ENCODE measurements around the gene PSMC3IP.

DNA sequence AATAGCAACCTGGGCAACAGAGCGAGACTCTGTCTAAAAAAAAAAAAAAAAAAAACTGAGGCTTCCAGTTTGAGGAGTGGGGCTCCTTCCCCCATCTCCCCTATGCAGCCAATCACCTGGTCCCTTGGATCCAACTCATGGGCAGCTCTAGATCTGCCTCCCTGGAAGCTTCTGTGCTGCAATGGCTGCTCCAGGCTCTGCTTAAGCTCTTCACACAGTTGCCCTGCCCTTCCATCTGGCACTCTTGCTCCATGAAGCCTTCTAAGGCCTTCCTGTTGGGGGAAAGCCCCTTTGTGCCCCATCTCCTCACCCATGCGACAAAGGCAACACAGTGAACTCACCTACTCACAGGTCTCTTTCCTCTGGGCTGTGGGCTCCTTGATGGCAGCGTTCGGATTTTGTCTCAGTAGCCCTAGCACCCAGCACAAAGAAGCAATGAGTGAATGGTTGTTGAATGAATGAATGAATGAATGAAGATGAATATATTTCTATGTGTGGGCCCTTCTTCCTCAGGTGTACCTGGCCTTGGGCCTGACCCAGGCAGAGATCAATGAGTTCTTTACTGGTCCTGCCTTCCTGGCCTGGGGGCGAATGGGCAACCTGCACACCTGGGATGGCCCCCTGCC is 39.6 kb downstream of the PSMC3IP start:
- TF ChIP-seq FOXM1 (IDR thresholded peaks at IDR 0.05; ENCODE audit: borderline replicate concordance, low read depth) (no peak), RAD21 (IDR thresholded peaks at IDR 0.05; ENCODE audit: low read depth) (no peak), ZBTB7A (IDR thresholded peaks at IDR 0.05; ENCODE audit: low read depth) (no peak), EP300 (IDR thresholded peaks at IDR 0.05; ENCODE audit: borderline replicate concordance) (no peak), TAF1 (IDR thresholded peaks at IDR 0.05; ENCODE audit: low read depth) (no peak), EGR1 (IDR thresholded peaks at IDR 0.05) (no peak)

Data from Ishikawa (cell line).